Activated CD8-positive, alpha-beta memory T cell treated with anti-CD3 and anti-CD28 coated beads for 1 hour (primary cell): ENCODE data around the gene DPCD.

ENCODE experiments used
- DNase-seq, 2 donors: peaks; one replicate each; pipeline ENCODE4 v3.0.0-alpha.2; 2020; ENCODE audit warnings: low read depth in 1 of 2; ENCODE audit errors: extremely low read depth in 1 of 2

DPCD gene

DNA sequence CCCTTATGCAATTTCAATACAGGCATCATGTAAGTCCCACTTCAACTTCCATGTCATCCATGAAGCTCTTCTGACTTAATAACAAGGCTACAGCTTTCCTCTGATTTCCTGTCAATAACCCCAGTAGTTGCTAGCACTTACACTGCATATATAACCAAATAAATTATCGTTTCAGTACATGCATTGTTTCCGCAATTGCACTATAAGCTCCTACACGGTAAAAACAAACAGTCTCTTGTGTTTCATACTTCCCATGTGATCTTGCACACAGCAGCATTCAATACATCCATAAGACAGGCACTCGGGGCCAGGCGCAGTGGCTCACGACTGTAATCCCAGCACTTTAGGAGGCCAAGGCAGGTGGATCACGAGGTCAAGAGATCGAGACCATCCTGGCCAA, 65.4 kb downstream of the DPCD start:
- DNase-seq = no peak

DNA sequence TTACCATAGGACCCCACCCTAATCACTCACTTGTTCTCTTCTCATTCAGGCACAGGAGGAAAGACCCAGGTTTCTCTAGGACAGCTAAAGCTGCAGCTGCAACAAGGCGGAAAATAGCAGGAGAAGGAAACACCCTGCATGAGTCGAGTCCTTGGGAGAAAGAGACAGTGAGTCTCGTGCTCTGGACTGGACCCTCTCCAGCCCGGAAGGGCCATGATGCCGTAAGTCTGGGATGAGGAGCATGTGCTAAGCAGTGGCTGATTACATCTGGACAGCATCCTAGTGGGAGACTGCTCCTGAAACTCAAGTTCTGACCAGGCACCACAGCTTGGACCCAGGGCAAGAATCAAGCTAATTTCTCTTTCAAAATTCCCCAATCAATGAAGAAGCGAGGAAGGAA, 67.4 kb downstream of the DPCD start:
- no peak for DNase-seq

DNA sequence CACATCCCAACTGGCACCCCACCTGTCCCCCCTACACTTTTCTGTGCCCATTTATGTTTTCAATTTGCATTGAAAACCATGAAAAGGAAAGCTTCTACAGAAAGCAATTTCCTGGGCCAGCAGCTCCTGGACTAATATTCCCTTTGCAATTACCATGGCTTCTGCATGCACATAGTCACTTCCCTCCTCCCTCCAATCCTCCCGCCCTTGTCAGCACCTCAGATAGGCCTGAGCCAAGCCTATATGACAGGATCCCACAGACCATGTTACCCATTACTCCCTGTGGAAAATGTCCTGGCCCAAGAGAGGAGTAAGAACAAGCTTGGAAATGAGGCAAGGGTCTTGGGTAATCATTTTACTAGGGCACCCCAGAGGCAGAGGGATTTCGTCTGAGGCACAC, 68.8 kb downstream of the DPCD start:
- no peak for DNase-seq

DNA sequence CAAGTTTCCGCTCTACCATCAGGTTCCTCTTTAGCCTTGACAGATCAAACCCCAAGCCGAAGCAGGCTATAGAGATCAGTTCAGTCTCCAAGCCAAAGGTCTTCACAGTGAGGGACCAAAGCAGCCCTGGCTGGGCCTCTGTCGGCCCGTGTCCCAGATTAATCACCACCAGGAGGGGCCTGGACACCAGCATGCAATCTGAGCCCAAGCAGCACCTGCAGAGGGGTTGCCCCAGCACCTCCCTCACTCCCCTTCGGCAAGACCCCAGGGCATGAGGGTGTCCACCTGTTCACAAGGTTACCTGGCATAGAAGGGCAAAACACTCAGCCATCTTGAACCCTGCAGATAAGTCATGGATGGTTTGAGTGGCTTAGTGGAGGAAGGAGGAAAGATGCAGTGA, 70.9 kb downstream of the DPCD start:
- DNase-seq = no peak
